BJ (cell line): ENCODE data around the gene C19orf38. TPM values are rescaled to one million over a fixed set of nuclear protein-coding genes. Genes with fewer than 3 reads are reported as not detected.
A peak's percentile ranks its signal among the peaks of the same experiment; 100 is the strongest.
"Not testable (repeated sequence)": the region's sequence is repeated elsewhere in the genome, so short reads cannot be mapped to it uniquely, and the experiment has no call there.

Source experiments
- CTCF ChIA-PET: fragments of 350-600 bp; formaldehyde crosslinking; extraction: SDS; loops from one replicate; lab custom pipeline; 2021; ENCODE audit warnings: antibody characterized with exemption, inconsistent platforms; lab: Yijun Ruan, JAX
- POLR2A ChIA-PET: fragments of 300-600 bp; sonication (Branson Sonifier 250); formaldehyde crosslinking; extraction: SDS; loops from one replicate; lab custom pipeline; 2021; ENCODE audit warnings: antibody characterized with exemption; lab: Charles Lee
- DNase-seq: peaks from one replicate; pipeline ENCODE4 v3.0.0-alpha.2; 2011; ENCODE audit warnings: low read depth
- H3K27me3 ChIP-seq: 2 replicates; pipeline ENCODE4 v1.6.0; 2011; ENCODE audit warnings: low read length; ENCODE audit not compliant: control insufficient read depth, insufficient read depth
- H3K36me3 ChIP-seq: 2 replicates; pipeline ENCODE4 v1.5.1; 2011; ENCODE audit warnings: low read length; ENCODE audit not compliant: control insufficient read depth, insufficient read depth
- H3K4me3 ChIP-seq: 2 replicates; pipeline ENCODE4 v1.5.1; 2011; ENCODE audit warnings: low read depth, mild to moderate bottlenecking, control low read depth, low read length
- polyA plus RNA-seq: library from polyadenylated mRNA; depleted of rRNA; stranded (reverse); fragments of >200 nt; gene quantifications from 2 replicates; pipeline ENCODE4 v1.2.3, GENCODE V29; 2011
- TF ChIP-seq, protein P1 (sequence below): IDR thresholded peaks from 2 replicates; pipeline ENCODE4 v1.5.1; 2011; ENCODE audit warnings: low read depth, mild to moderate bottlenecking, control low read depth, inconsistent platforms, low read length, moderate library complexity; ENCODE audit not compliant: insufficient read depth

Gene C19orf38
- polyA plus RNA-seq, 1 experiment, result 0.26 TPM

DNA sequence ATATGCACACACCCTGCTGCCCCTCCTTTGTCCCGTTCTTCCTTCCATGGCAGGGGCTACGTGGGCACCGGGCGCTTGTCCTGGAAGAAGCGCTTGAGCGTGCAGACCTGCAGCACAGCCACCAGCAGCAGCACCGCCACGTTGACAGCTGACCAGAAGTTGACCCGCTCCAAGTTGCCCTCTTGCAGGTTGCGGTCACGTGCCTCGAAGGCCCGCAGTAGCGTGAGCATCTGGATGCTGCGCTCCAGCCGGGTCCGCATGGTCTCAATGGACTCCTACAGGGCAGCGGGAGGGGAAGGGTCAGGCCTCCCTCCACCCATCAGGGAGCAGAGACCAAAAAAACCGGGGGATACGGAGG, 15.3 kb upstream of the C19orf38 start:
- TF ChIP-seq, protein P1, sequence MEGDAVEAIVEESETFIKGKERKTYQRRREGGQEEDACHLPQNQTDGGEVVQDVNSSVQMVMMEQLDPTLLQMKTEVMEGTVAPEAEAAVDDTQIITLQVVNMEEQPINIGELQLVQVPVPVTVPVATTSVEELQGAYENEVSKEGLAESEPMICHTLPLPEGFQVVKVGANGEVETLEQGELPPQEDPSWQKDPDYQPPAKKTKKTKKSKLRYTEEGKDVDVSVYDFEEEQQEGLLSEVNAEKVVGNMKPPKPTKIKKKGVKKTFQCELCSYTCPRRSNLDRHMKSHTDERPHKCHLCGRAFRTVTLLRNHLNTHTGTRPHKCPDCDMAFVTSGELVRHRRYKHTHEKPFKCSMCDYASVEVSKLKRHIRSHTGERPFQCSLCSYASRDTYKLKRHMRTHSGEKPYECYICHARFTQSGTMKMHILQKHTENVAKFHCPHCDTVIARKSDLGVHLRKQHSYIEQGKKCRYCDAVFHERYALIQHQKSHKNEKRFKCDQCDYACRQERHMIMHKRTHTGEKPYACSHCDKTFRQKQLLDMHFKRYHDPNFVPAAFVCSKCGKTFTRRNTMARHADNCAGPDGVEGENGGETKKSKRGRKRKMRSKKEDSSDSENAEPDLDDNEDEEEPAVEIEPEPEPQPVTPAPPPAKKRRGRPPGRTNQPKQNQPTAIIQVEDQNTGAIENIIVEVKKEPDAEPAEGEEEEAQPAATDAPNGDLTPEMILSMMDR, result no peak
- CTCF ChIA-PET, result interaction anchor here (0.5 kb wide), 1 partner anchor 12 kb away, joined by 4 read pairs; no protein-coding TSS in a partner anchor
- no peak overlapping the region for H3K4me3 ChIP-seq
- H3K36me3 ChIP-seq, result peaks cover 23% of the 10 kb centered on the region
- POLR2A ChIA-PET, result no interaction called here
- no peaks in the 10 kb centered on the region for H3K27me3 ChIP-seq
- no peak for DNase-seq

DNA sequence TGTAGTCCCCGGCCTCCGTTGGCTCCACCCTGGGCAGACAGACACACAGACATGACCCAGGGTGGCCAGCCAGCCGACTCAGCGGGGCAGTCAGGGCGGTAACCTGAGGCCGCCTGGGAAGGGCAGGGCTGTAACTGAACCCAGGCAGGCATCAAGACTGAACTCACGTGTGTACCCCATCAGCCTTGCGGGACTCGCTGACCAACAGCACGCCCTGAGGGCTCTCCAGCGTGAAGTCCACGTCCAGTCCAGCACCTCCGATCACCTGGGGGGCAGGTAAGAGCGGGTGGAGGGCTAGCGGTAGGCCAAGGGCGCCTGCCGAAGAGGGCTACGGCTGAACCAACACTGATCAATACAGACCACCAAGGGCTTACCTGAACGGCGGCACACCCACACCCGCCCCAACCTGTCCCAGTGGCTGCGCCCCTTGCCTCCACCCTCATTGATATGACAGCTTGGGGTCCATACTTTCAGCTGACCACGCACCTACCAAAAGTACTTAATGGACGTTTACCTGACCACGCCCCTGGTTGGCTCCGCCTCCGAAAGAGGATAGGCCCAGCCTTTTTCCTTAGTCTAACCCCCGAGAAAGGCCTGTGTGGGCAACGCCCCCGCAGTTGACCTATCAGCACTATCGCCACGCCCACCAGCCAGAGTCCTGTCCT, 13.0 kb upstream of the C19orf38 start:
- CTCF ChIA-PET, result interaction anchor here (0.6 to 3.0 kb wide), 10 partner anchors 9 to 118 kb away, joined by 3 to 21 read pairs (median 7); partner anchors contain the start of gene DNM2
- no peak for DNase-seq
- peaks cover 13% of the 10 kb centered on the region for H3K36me3 ChIP-seq
- peak overlapping the region; percentile 39 for H3K4me3 ChIP-seq
- TF ChIP-seq, protein P1, result no peak
- H3K27me3 ChIP-seq, result no peaks in the 10 kb centered on the region
- POLR2A ChIA-PET, result interaction anchor here (1.0 to 1.4 kb wide), 2 partner anchors 18 to 36 kb away, joined by 3 to 4 read pairs; partner anchors contain the start of gene CARM1

DNA sequence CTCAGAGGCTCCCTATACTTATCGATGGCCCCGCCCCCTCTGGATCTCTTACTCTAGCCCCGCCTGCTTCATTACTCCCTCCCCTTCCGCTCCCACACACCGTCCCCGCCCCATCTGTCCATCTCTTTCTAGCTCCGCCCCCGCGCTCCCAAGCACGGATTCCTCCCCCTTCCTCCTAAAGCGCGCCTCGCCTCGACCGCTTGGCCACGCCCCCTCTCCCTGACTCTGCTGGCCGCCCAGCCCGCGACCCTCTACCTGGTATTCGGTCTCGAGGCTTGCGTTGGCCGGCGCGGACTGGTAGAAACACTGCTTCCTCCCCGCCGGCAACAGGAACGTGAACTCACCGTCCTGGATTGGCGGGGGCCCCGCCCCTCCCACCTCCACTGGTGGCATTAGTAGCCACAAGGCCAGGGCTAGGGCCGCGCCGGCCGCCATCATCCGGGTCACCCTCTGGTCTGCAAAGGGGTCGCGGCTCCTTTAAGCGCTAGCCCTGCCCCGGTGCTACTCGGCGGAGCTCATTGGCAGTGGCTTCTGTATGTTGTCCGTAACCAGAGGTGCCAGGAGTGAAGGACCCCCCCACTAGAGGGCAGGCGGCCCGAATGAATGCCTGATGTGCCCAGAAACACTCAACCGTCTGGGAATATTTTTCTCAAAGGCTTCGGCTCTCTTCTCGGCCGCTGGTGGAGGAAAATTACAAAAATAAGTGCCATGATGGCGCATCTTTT, 12.3 kb upstream of the C19orf38 start, which contains the start of gene TMED1:
TSS of gene TMED1 (minus strand) at position 459 of the 725 bp plus-strand sequence. CDS start at position 438, 21 bp downstream.
- TF ChIP-seq, protein P1, result peak; percentile 17; the same call in 1 of the 2 replicates
- H3K27me3 ChIP-seq, result no peaks in the 10 kb centered on the region
- H3K36me3 ChIP-seq, result peaks cover 9% of the 10 kb centered on the region
- peak; percentile 94 for DNase-seq
- CTCF ChIA-PET, result interaction anchor here (0.6 to 3.0 kb wide), 12 partner anchors 8 to 119 kb away, joined by 3 to 21 read pairs (median 4); partner anchors contain the start of gene DNM2
- POLR2A ChIA-PET, result interaction anchor here (0.5 to 1.4 kb wide), 5 partner anchors 17 to 118 kb away, joined by 3 to 5 read pairs (median 3); partner anchors contain the start of genes CARM1 and DNM2
- H3K4me3 ChIP-seq, result peak within 1 kb of the TSS; percentile 66

DNA sequence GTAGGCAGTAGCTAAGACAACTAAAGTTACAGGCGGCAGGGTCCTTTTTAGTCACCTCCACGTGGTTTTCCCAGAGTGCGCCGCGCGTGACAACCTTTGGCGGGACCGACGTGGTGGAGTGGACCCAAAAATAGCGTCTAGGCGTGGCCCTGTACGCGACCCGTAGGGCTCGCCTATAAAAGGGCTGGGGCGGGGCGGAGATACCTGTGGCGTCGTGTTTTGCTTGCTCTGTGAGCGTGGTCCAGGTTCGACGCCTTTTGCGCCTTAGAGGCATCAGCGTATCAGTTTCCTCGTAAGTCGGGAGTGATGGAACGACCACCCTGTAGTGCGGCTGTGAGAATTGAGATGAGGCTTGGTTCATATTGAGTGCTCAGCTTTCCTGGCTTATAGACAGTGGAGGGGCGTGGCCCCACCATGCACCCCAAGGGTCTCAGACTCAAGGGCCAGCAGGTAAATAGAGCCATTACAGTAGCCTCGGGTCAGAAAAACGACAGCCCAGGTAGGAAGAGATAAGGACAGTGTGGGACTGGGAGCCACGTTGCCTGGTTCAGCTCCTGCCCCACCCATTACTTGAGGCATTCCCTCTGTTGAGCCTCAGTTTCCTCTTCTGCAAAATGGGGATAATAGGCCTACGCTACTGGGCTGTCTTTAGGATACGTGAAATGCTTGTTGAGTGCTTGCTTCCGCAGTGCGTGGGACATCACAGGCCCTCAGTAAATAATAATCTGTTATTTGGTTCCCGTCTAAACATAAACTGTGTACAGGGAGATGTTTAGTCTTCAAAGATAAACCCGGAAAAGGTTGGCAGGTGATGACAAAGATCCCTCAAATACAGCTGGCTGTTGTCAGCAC, 11.5 kb upstream of the C19orf38 start:
- TF ChIP-seq, protein P1, result no peak
- DNase-seq, result no peak
- ChIA-PET POLR2A (interaction anchor here (0.5 to 1.4 kb wide), 4 partner anchors 17 to 119 kb away, joined by 3 to 5 read pairs (median 4); partner anchors contain the start of genes CARM1 and DNM2), CTCF (interaction anchor here (0.6 to 3.0 kb wide), 10 partner anchors 9 to 120 kb away, joined by 3 to 21 read pairs (median 7); partner anchors contain the start of gene DNM2)
- H3K27me3 ChIP-seq, result no peaks in the 10 kb centered on the region
- H3K36me3 ChIP-seq, result peaks cover 6% of the 10 kb centered on the region
- peak overlapping the region; percentile 66 for H3K4me3 ChIP-seq

DNA sequence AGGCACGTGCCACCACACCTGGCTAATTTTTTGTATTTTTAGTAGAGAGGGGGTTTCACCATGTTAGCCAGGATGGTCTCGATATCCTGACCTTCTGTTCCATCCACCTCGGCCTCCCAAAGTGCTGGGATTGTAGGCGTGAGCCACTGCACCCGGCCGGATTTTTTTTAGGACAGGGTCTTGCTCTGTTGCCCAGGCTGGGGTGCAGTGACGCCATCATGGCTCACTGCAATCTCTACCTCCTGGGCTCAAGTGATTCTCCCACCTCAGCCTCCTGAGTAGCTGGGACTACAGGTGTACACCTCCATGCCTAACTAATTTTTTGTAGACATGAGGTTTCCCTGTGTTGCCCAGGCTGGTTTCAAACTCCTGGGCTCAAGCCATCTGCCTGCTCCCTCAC, 10.6 kb upstream of the C19orf38 start:
- H3K4me3 ChIP-seq, H3K36me3 ChIP-seq, DNase-seq, H3K27me3 ChIP-seq, POLR2A ChIA-PET: not testable (repeated sequence)
- CTCF ChIA-PET, result interaction anchor here (0.6 to 3.0 kb wide), 2 partner anchors 18 to 21 kb away, joined by 3 to 9 read pairs; no protein-coding TSS in a partner anchor
